HG02610 (cell line): ENCODE results near the gene NEU2.
"Not testable (repeated sequence)": the region's sequence is repeated elsewhere in the genome, so short reads cannot be mapped to it uniquely, and the experiment has no call there.

Source experiments
- ATAC-seq: cut with Tn5 transposase; IDR thresholded peaks from one replicate; pipeline ENCODE4 v1.9.1; 2021; ENCODE audit warnings: mild to moderate bottlenecking, moderate library complexity; ENCODE audit not compliant: unreplicated experiment

NEU2 gene

DNA sequence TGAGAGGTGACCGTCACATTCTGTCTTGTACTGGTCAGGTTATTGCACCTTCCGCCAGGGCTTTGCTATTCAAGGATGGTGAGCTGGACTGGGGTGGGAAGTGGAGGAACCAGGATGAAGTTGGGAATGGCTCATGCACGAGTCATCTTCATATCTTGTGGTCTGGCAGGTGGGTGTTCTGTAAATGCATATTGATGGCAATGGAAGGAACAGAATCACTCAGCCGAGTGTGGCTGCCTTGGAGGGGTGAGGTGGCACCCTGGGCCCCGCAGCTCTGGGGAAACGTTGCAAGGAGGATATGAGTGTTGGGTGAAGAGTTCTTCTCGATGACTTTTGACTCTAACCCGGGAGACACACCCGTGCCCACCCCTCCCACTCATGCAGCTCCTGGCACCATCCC lies 1.2 kb downstream of the NEU2 start:
- ATAC-seq = no peak

- ATAC-seq = no peak
These were observed 1.8 kb downstream of the NEU2 start for GRCh38 chr2:233034091-233034882.

GRCh38 chr2:233035426-233036161 lies 3.1 kb downstream of the NEU2 start:
- ATAC-seq = no peak

- ATAC-seq = no peak
These were observed 3.8 kb downstream of the NEU2 start for GRCh38 chr2:233036162-233036838.

DNA sequence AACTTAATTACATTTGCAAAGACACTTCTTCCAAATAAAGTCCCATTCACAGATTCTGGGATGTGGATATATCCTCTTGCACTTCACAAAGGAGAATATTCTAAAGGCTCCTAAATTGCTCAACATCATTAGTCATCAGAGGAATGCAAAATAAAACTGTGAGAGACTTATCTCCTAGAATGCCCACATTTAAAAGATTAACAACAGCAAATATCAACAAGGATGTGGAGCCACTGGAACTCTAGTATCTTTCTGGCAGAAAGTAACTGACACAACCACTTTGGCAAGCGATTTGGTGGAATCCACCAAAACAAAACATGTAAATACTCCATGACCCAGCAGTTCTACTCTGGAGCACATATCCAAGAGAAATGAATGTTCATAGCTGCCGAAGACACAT lies 4.6 kb downstream of the NEU2 start:
- no peak for ATAC-seq

- no peak for ATAC-seq
These were observed 6.9 kb downstream of the NEU2 start for GRCh38 chr2:233039212-233039845.

GRCh38 chr2:233039846-233040530 lies 7.5 kb downstream of the NEU2 start:
- ATAC-seq = no peak

GRCh38 chr2:233040571-233040970 lies 8.1 kb downstream of the NEU2 start:
- no peak for ATAC-seq

DNA sequence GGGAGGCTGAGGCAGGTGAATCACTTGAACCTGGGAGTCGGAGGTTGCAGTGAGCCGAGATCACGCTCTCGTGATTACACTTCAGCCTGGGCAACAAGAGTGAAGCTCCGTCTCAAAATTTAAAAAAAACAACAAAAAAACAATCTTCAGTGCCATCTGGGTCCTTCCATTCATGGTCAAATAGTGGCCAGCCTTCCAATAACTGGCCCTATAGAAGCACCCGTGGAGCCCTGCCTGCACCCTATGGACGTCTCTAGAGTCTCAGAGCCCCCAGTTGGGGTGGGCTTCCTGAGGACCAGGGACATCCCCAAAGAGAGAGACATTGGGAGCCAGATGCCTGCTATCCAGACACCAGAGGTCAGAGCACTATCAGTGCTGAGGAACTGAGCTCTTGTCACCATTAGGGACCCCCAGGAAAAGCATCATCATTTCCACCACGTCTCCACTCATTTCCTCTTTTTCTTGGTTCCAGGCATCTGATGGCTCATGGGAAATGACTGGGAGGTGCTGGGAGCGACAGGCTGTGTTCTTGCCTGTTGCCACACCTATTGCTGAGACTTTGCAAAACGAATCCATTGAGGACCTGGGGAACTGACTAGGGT lies 9.4 kb downstream of the NEU2 start:
- no peak for ATAC-seq

DNA sequence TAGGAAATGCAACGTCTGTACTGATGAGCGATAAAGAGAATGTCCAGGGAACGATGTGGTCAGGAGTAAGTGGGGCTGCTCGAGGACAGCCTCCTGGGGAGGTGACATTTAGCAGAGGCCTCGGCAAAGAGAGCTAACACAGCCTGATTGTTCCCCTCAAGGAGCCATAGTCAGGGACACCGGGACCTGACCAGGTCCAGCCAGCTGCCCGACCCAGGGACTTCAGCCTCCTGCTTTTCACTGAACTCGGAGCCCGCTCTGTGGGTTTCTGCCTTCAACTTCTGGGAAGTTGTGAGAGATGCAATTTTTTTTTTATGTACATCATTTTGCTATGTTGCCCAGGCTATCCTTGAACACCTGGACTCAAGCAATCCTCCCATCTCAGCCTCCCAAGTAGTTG lies 10.1 kb downstream of the NEU2 start:
- ATAC-seq = no peak

GRCh38 chr2:233044974-233045605 lies 12.6 kb downstream of the NEU2 start:
- no peak for ATAC-seq

GRCh38 chr2:233047206-233047605 lies 14.7 kb downstream of the NEU2 start:
- ATAC-seq = no peak

GRCh38 chr2:233047667-233048066 lies 15.2 kb downstream of the NEU2 start:
- no peak for ATAC-seq

- no peak for ATAC-seq
These were observed 16.2 kb downstream of the NEU2 start for GRCh38 chr2:233048569-233049193.

- ATAC-seq = no peak
These were observed 16.8 kb downstream of the NEU2 start for GRCh38 chr2:233049194-233049761.

GRCh38 chr2:233051241-233052149 lies 19.0 kb downstream of the NEU2 start:
- no peak for ATAC-seq

DNA sequence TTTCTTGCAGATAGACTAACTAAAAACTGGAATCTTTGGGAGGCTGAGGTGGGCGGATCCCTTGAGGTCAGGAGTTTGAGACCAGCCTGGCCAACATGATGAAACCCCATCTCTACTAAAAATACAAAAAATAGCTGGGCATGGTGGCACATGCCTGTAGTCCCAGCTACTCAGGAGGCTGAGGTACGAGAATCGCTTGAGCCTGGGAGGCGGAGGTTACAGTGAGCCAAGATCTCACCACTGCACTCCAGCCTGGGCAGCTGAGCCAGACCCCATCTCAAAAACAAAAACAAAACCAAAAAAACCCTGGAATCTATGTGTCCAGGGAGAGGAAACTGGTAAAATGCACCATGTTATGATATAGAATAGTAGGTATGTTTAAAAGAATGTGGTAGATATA lies 20.0 kb downstream of the NEU2 start:
- ATAC-seq = not testable (repeated sequence)
